PC-3 (cell line): ENCODE measurements around the gene SOCS6. TPM values are rescaled to one million over a fixed set of nuclear protein-coding genes. Genes with fewer than 3 reads are reported as not detected.

Experiments
- ATAC-seq: fragments of 200-7000 bp; cut with Tn5 transposase; 2 replicates; pipeline ENCODE4 v1.9.1; 2020; ENCODE audit warnings: mild to moderate bottlenecking, moderate library complexity
- BruUV-seq: library from RNA; stranded (reverse); fragments of 400-500 nt; replicated peaks from 2 replicates; lab custom pipeline; 2021; lab: Mats Ljungman, UMichigan
- CTCF ChIA-PET: fragments of 300-600 bp; sonication (Branson Sonifier 250); formaldehyde crosslinking; loops from one replicate; lab custom pipeline; 2022; ENCODE audit warnings: antibody characterized with exemption; lab: Charles Lee
- POLR2A ChIA-PET: fragments of 300-600 bp; sonication (Branson Sonifier 250); formaldehyde crosslinking; loops from one replicate; lab custom pipeline; 2022; ENCODE audit warnings: antibody characterized with exemption; ENCODE audit not compliant: unreplicated experiment; lab: Charles Lee
- DNase-seq: peaks from one replicate; pipeline ENCODE4 v3.0.0-alpha.2; 2015
- H2AFZ ChIP-seq: fragments of 300-600 bp; sonication (generic); 2 replicates; pipeline ENCODE4 v1.6.0; 2016; ENCODE audit warnings: antibody characterized with exemption, low read length
- H3F3A ChIP-seq: fragments of 300-600 bp; sonication (generic); one replicate; pipeline ENCODE4 v1.6.0; 2017; ENCODE audit warnings: antibody characterized with exemption, low read length, control low read depth, mild to moderate bottlenecking; ENCODE audit not compliant: unreplicated experiment
- H3K27ac ChIP-seq: fragments of 300-600 bp; sonication (generic); 2 replicates; pipeline ENCODE4 v1.5.1; 2016; ENCODE audit warnings: mild to moderate bottlenecking, low read length
- H3K27me3 ChIP-seq: fragments of 300-600 bp; sonication (generic); 2 replicates; pipeline ENCODE4 v1.6.1; 2016; ENCODE audit warnings: low read length, mixed read lengths
- H3K36me3 ChIP-seq: fragments of 300-600 bp; sonication (generic); 2 replicates; pipeline ENCODE4 v1.6.1; 2016; ENCODE audit warnings: low read depth, mixed run types, low read length, mixed read lengths
- H3K4me1 ChIP-seq: fragments of 300-600 bp; sonication (generic); 2 replicates; pipeline ENCODE4 v1.5.1; 2016; ENCODE audit warnings: low read length; ENCODE audit not compliant: insufficient read depth
- H3K4me2 ChIP-seq: fragments of 300-600 bp; sonication (generic); 2 replicates; pipeline ENCODE4 v1.6.0; 2016; ENCODE audit warnings: low read length
- H3K4me3 ChIP-seq: fragments of 300-600 bp; sonication (generic); 2 replicates; pipeline ENCODE4 v1.5.1; 2016; ENCODE audit warnings: mild to moderate bottlenecking, low read length, mixed read lengths
- H3K79me2 ChIP-seq: fragments of 300-600 bp; sonication (generic); 2 replicates; pipeline ENCODE4 v1.6.1; 2017; ENCODE audit warnings: low read length, mixed read lengths
- H3K9ac ChIP-seq: fragments of 300-600 bp; sonication (generic); 2 replicates; pipeline ENCODE4 v1.6.0; 2016; ENCODE audit warnings: mild to moderate bottlenecking, low read length
- H3K9me2 ChIP-seq: fragments of 300-600 bp; sonication (generic); replicated peaks from 2 replicates; pipeline ENCODE4 v1.6.1; 2016; ENCODE audit warnings: mixed run types, low read length, mixed read lengths
- H3K9me3 ChIP-seq: fragments of 300-600 bp; sonication (generic); 2 replicates; pipeline ENCODE4 v1.6.1; 2016; ENCODE audit warnings: low read length, mixed read lengths
- H4K20me1 ChIP-seq: fragments of 300-600 bp; sonication (generic); 2 replicates; pipeline ENCODE4 v1.6.1; 2016; ENCODE audit warnings: low read length, mixed read lengths
- EZH2 ChIP-seq: fragments of 300-600 bp; sonication (generic); IDR thresholded peaks from one replicate; pipeline ENCODE4 v1.6.1; 2017; ENCODE audit warnings: antibody characterized with exemption, mild to moderate bottlenecking, low read length; ENCODE audit not compliant: unreplicated experiment
- EZH2phosphoT487 ChIP-seq: fragments of 300-600 bp; sonication (generic); IDR thresholded peaks from 2 replicates; pipeline ENCODE4 v1.6.1; 2018; ENCODE audit warnings: mild to moderate bottlenecking, antibody characterized with exemption, low read length, borderline replicate concordance
- intact Hi-C: fragments of 100-400 bp; cut with micrococcal nuclease; formaldehyde crosslinking; loops from 2 replicates; pipeline ENCODE4 v1.9.0; 2023
- total RNA-seq: library from RNA; depleted of rRNA; stranded (reverse); fragments of >200 nt; gene quantifications from 2 replicates; pipeline ENCODE4 v1.2.3, GENCODE V29; 2014
- TF ChIP-seq, protein P1 (sequence below): fragments of 300-600 bp; sonication (generic); conservative IDR thresholded peaks from 2 replicates; pipeline ENCODE4 v1.5.1; 2017; ENCODE audit warnings: antibody characterized with exemption, low read depth, mild to moderate bottlenecking, low read length

SOCS6 gene
- total RNA-seq, 1 experiment from 2014 or later = 17.9 TPM

DNA sequence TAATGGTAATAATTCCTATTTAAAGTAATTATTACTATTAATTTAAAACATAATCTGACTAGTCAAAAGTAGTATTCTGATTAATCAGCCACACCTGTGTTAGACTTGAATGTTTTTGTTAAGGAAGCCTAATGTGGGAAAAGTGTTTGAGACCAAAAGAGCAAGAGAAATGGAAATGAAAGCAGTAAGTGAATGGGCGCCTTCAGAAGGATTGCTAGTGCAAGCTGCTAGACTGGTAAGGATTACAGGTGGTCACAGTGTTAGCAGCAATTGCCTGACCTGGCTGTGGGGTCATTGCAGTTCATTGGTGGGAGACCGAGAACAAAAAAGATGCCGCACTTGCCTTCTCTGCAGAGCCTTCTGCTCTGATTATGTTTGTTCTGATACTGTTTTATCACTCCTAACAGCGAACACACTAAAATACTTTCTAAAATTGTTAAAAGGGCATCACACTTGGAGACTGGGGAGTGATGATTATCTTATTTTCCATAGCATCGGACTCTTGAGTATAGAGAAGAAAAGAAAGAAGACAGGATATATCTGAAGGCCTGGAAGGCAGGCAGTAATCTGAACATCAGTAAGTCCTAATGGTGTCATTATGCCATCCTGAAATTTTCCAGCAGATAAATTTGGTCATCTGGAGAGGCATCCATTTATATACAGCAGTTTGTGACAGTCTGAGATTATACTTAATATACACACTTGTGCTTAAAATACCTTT lies 5.8 kb downstream of the SOCS6 start:
- DNase-seq = no peak
- CTCF ChIA-PET = no interaction called here
- ATAC-seq = no peak
- no peak overlapping the region for H3K4me3 ChIP-seq
- no peaks in the 10 kb centered on the region for H3K9me3 ChIP-seq
- BruUV-seq = no TSS peak
- 0 out of 2 replicates have a peak, but pooled peaks cover 11% of the 10 kb centered on the region for H3K36me3 ChIP-seq
- H2AFZ ChIP-seq = no peak overlapping the region
- no peak overlapping the region for H3K4me2 ChIP-seq
- no peaks in the 10 kb centered on the region for H3K27me3 ChIP-seq
- H3K9me2 ChIP-seq = no peaks in the 10 kb centered on the region
- peaks cover 100% of the 10 kb centered on the region for H3K79me2 ChIP-seq
- TF ChIP-seq EZH2phosphoT487 (no peak), EZH2 (no peak)
- TF ChIP-seq, protein P1, sequence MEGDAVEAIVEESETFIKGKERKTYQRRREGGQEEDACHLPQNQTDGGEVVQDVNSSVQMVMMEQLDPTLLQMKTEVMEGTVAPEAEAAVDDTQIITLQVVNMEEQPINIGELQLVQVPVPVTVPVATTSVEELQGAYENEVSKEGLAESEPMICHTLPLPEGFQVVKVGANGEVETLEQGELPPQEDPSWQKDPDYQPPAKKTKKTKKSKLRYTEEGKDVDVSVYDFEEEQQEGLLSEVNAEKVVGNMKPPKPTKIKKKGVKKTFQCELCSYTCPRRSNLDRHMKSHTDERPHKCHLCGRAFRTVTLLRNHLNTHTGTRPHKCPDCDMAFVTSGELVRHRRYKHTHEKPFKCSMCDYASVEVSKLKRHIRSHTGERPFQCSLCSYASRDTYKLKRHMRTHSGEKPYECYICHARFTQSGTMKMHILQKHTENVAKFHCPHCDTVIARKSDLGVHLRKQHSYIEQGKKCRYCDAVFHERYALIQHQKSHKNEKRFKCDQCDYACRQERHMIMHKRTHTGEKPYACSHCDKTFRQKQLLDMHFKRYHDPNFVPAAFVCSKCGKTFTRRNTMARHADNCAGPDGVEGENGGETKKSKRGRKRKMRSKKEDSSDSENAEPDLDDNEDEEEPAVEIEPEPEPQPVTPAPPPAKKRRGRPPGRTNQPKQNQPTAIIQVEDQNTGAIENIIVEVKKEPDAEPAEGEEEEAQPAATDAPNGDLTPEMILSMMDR = no peak
- no peak overlapping the region for H3K9ac ChIP-seq
- no peak overlapping the region for H3K27ac ChIP-seq
- peaks cover 30% of the 10 kb centered on the region for H3K4me1 ChIP-seq
- peaks cover 72% of the 10 kb centered on the region for H4K20me1 ChIP-seq
- POLR2A ChIA-PET = no interaction called here
- no peaks in the 10 kb centered on the region for H3F3A ChIP-seq
- intact Hi-C loops = loop anchor here (2.0 to 5.0 kb wide), 2 partner anchors 38 to 128 kb away; no protein-coding TSS in a partner anchor

DNA sequence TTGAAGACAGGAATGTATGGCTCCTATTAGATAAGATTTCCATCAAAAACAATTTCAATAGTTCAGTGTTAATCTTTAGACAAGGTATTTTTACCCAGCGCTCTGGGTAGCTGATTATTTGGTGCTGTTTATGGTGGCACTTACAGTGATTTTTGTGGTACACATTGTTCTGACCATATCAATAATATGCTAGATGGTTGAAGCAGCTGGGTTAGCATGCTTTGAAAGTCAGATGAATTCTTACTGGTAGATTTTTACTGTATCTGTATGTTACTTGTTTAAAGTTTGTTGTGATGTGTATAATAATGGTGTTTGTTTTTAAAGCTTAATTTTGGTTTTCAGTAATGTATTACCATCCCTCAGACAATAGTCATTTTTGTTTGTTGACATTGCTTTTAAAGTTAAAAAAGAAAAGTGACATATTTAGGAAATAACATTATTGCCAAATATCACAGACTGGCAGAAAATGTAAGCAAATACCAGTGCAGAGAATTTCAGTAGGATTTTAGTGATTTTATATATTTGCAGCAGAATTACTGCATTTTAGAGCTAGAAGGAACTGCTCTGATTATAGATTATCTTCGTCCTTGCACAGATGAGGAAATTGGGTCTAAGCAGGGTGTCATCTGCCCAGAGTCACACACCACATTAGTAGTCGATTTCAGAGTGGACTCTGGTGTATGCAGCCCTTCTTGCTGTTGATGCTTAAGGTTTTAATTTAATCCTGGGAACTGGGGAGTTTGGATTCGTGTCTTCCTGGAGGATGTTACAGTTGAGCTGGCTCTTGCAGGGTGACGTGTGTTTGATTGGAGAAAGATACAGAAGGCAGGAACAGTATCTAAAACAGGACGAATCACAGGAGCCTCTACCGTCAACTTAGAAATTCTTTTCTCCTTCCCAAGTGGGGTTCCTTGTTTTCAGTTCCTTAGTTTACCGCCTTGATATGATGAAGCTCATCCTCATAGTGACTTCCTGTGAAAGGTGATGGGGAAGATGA lies 6.6 kb downstream of the SOCS6 start:
- intact Hi-C loops = loop anchor here (2.0 kb wide), 1 partner anchor 127 kb away; no protein-coding TSS in a partner anchor
- no peak overlapping the region for H3K4me2 ChIP-seq
- no peaks in the 10 kb centered on the region for H3K9me2 ChIP-seq
- TF ChIP-seq, protein P1 = no peak
- no peak for TF ChIP-seq EZH2
- TF ChIP-seq EZH2phosphoT487 = no peak
- H4K20me1 ChIP-seq = peaks cover 64% of the 10 kb centered on the region
- H3K79me2 ChIP-seq = peaks cover 100% of the 10 kb centered on the region
- peaks cover 11% of the 10 kb centered on the region; the same call in 1 of the 2 replicates for H3K36me3 ChIP-seq
- H2AFZ ChIP-seq = no peak overlapping the region
- DNase-seq (no peak), ATAC-seq (no peak)
- H3K4me3 ChIP-seq = no peak overlapping the region
- ChIA-PET CTCF (no interaction called here), POLR2A (no interaction called here)
- no peaks in the 10 kb centered on the region for H3K9me3 ChIP-seq
- H3K9ac ChIP-seq = no peak overlapping the region
- no TSS peak for BruUV-seq
- H3K27me3 ChIP-seq = no peaks in the 10 kb centered on the region
- peaks cover 30% of the 10 kb centered on the region for H3K4me1 ChIP-seq
- no peaks in the 10 kb centered on the region for H3F3A ChIP-seq
- no peak overlapping the region for H3K27ac ChIP-seq
